HG02588 (cell line): Measurements from ENCODE around the gene DPYSL3.

ENCODE experiments used
- ATAC-seq: cut with Tn5 transposase; IDR thresholded peaks from one replicate; pipeline ENCODE4 v1.9.1; 2021; ENCODE audit warnings: mild to moderate bottlenecking, moderate library complexity; ENCODE audit not compliant: unreplicated experiment

DPYSL3 gene

DNA sequence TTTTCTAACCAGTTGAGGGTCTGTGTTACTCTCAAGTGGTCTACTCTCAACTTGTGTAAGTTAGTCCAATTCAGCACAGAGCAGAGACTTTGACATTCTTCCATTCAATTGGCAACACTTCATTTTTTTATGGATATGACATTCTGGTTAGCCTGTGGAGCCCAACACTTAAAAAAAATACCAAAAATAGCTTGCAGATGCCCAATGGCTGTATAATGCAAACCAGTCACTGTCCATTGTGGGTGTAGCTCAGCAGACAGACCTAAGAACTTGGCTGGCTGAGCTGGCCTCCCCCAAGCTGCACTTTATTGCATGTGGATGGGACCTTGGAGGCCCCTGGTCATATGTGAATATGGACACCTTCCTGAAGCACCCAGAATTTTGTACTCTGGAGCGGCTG, 103.2 kb downstream of the DPYSL3 start:
- ATAC-seq = no peak

- ATAC-seq = peak; percentile 23
Measured at GRCh38 chr5:147404706-147405105, 105.2 kb downstream of the DPYSL3 start.

DNA sequence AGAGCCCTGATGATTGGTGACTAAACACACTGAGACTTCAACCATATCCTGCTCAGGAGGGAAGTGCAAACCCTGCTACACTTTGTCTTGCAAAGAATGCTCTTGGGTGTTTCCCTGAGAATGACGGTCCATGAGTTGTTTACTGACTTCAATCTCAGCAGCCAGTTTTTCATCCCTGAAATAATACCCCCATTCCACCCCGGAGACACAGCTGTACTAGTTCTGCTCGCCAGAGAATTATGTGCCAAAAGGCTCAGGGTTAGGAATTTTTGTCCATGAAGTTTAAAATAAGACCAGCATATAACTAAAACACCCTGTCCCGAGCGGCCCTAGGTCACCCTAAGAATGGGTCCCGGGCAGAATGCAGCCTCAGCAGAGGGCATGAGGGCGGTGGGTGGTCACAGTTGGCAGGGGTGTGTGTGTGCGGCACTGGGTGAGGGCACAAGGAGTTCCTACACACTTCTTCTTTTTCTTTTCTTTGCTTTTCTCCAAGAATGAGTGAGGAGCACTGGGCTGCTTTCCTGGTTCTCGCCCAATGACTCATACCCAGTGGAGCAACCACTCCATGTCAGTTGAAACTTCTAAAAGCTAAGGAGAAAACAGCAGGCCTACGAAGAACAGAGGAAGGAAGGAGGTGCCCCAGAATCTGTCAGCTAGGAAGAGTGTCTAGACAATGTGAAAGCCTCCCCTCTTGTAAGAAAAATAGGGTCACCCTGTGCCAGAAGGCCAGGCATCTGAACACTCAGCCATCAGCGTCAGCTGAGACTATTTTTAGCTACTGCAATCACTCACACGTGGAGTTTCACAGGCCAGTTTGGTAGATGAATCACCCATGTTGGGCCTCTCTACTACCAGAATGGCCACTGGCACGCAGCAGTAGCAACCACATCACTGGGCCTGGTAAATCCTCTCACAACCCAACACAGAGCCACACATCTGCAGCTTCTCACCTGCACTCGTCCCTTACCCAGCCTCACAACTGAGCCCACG, 105.9 kb downstream of the DPYSL3 start:
- peak; percentile 90 for ATAC-seq

GRCh38 chr5:147400881-147401280, 109.0 kb downstream of the DPYSL3 start:
- no peak for ATAC-seq

GRCh38 chr5:147400126-147400809, 109.6 kb downstream of the DPYSL3 start:
- ATAC-seq = no peak

GRCh38 chr5:147398860-147399259, 111.0 kb downstream of the DPYSL3 start:
- ATAC-seq = no peak

DNA sequence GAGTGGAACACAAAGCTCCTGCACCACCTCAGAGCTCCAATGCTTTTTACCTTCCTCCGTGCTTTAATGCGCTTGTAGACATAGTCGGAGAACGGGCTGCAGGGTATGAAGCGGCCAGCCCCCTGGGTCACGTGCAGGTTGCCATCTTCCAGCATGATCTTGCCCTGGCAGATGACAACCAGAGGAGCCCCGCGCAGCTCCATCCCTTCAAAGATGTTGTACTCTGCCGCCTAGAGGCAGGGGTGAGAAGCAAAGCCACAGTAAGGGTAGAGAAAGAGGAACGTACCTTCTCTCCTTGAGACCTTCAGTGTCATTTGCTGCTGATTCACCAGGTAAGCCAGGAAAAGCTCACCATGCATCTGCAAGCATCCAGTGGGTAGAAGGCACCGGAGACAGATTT, 112.3 kb downstream of the DPYSL3 start:
- no peak for ATAC-seq

- no peak for ATAC-seq
Measured at GRCh38 chr5:147396070-147396823, 113.6 kb downstream of the DPYSL3 start.

- ATAC-seq = no peak
Measured at GRCh38 chr5:147393874-147394672, 115.8 kb downstream of the DPYSL3 start.

DNA sequence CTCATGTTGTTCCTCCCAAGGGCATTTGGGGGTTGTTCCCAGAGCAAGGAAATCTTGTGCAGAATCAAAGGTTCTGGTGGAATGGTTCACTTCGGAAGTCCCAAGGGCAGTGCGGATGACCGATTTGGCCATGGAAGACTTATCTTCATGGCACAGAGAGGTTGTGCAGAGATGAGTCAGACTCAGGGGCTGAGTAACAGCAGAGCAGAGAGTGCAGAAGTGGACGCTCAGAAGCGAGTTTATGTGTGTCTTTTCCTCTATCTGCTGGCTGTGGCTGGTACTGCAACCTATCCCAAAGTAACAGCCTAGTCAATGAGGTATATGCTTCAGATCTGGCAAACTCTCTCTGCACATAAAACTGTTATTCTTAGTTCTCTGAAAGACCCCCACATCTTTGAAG, 118.1 kb downstream of the DPYSL3 start:
- ATAC-seq = peak; percentile 87

- no peak for ATAC-seq
Measured at GRCh38 chr5:147390654-147391225, 119.1 kb downstream of the DPYSL3 start.

DNA sequence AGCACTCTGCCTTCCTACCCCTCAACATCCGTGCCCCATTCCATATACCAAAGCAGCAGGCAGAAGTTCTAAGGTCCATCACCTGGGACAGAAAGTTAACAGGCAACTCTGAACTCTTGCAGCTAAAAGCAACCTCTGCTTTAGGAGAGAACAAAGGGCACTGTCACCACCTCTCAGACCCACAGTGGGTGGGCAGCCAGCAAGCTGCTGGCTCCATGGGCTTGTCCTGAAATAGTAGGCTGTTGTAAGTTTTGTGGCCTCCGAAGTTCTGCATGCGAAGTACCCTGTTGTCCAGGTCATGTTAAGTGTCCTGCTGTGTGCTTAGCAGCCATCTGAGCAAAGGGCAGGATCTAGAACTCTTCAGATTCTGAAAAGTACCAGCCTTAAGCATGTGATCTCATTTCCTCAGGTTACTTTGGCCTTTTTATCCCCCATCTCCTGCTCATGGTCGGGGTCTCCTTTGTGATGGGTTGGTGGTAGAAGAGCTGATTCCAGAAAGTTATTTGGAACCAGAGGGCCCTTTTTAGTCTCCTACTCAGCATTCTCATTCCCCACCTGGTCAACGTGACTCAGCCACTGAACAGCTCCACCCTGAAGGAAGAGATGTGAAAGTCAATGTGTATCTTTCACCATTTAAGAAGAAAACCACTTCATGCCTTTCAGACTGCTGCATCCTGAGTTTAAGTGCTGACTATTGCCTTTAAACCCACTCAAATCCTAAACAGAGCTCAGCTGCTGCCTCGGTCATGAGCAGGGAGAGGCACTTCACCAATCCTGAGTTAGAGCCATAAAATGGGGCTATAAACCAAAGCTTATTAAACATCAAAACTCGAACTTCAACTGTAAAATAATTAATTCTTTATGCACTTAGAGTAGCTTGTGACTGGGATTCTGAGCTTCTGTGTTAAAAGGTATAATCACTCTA, 121.4 kb downstream of the DPYSL3 start:
- ATAC-seq = no peak

- ATAC-seq = no peak
Measured at GRCh38 chr5:147387109-147387508, 122.8 kb downstream of the DPYSL3 start.

DNA sequence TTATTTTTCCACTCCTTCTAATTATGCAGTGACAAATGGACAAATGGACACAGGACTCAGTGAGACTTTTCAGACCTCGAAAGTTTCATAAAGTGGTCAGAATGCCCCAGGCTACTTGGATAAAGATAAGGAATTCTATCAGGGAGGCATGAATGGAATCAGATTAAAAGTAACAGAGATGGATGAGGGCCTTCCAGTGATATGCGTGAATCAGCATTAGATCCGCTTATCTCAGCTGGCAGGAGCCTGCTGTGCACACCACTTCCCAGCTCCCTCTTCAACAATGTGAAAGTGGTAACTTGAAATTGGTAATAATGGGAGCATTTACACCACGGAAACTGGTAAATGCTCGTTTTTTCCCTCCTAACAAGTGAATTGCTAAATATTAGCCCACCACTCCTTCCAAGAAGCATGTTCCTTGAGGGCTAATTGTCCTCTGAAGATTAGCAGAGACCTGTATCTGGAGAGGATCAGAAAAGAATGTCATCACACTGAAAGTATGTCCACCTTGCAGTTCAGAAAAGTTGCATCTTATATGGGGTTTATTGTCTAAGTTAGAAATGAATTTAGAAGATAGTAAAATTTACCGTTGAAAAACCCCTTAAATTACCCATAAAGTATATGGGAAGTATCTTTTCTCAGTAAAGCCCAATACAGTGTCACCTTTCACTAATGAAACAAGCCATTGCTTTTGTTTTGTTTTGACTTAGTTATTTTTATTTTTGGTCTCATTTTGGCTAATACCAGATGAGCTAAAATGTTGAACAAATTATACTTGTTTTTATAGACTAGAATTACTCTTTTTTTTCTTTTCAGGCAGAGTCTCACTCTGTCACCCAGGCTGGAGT, 125.3 kb downstream of the DPYSL3 start:
- ATAC-seq = no peak

- ATAC-seq = no peak
Measured at GRCh38 chr5:147382776-147383175, 127.1 kb downstream of the DPYSL3 start.

- ATAC-seq = no peak
Measured at GRCh38 chr5:147381555-147381954, 128.3 kb downstream of the DPYSL3 start.

DNA sequence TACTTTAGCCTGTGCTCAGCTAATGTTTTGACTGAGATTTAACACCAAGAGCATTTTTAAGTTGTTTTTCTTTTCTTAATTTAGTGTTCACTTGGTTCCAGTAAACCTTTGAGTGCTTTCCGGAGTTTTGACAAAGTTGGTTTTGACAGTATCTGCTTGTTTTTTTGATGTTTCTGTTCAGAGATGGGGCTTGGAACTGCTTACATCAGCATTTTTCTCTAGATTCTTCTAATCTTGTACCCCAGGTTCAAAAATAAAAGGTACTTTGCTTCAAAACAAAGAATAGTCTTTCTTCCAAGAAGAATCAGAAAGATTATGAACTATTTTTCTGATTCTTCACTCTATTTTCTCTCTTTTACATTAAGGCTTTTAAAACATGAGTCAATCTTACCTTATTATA, 132.2 kb downstream of the DPYSL3 start:
- no peak for ATAC-seq

DNA sequence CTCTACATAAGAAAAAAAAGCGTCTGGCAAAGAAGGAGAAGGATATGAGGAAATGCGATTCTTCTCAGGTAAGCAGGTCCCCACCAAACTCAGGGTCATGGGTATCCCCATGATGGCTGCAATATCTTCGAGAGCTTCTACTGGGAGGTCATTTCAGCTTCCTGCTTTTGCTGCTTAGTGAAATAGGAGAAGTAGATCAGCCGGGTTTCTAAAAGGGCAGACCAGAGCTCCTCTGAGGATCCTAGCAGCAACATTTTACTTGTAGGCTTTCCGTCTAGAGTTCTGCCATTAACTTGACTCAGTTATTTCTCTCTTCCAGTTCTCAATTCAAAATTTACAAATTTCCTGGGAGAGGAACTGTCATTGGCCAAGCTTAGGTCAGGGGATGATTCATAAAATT, 134.7 kb downstream of the DPYSL3 start:
- no peak for ATAC-seq
